GM21619 (cell line): ENCODE data around the gene FRMPD4.

Experiments used
- ATAC-seq: cut with Tn5 transposase; IDR thresholded peaks from one replicate; pipeline ENCODE4 v1.9.1; 2021; ENCODE audit not compliant: unreplicated experiment

The FRMPD4 gene

GRCh38 chrX:12360383-12360782 lies 222.1 kb downstream of the FRMPD4 start:
- ATAC-seq: no peak

GRCh38 chrX:12360986-12361598 lies 222.8 kb downstream of the FRMPD4 start:
- ATAC-seq: no peak

DNA sequence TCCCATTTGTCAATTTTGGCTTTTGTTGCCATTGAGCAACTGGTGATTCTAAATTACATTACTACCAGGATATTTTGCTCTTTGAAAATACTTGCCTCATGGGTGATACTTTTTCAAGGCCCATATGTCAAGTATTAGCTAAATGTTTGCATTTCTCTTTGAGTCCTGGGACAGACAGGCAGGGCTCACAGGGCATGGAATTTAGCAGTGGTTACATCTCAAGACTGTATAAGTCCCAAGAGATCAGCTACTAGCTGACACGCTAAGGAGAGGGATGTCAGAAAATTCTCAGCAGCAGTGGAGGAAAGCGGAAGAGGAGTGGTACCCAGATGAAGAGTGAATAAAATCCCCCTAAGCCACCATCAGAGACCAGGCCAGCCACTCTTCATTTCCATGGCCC lies 224.9 kb downstream of the FRMPD4 start:
- ATAC-seq: no peak

GRCh38 chrX:12366440-12366839 lies 228.2 kb downstream of the FRMPD4 start:
- ATAC-seq: no peak

GRCh38 chrX:12367254-12367653 lies 229.0 kb downstream of the FRMPD4 start:
- ATAC-seq: no peak

- ATAC-seq: no peak
These were observed 232.3 kb downstream of the FRMPD4 start for GRCh38 chrX:12370497-12370986.

GRCh38 chrX:12372111-12372510 lies 233.8 kb downstream of the FRMPD4 start:
- ATAC-seq: no peak

- no peak for ATAC-seq
These were observed 236.0 kb downstream of the FRMPD4 start for GRCh38 chrX:12374286-12374685.

GRCh38 chrX:12378253-12378652 lies 240.0 kb downstream of the FRMPD4 start:
- ATAC-seq: no peak

GRCh38 chrX:12378706-12379105 lies 240.4 kb downstream of the FRMPD4 start:
- no peak for ATAC-seq

DNA sequence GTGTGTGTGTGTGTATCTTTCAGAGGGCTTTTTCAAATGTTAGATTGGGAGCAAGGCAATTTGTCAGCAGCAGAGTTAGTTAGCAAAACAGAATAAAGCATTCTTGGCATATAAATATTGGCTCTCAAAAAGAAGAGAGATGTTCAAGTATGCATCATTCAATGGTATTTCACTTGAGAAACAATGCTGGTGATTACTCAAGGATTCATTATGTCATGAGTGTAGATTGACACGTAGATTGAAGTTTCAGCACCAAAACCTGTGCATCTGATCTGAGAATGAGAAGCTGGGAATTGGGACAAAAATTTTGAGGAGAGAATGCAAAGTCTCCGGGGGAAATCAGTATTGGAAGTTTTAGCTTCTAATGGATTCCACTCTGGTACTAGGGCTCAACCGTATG lies 241.4 kb downstream of the FRMPD4 start:
- ATAC-seq: no peak

GRCh38 chrX:12383196-12383595 lies 244.9 kb downstream of the FRMPD4 start:
- no peak for ATAC-seq

DNA sequence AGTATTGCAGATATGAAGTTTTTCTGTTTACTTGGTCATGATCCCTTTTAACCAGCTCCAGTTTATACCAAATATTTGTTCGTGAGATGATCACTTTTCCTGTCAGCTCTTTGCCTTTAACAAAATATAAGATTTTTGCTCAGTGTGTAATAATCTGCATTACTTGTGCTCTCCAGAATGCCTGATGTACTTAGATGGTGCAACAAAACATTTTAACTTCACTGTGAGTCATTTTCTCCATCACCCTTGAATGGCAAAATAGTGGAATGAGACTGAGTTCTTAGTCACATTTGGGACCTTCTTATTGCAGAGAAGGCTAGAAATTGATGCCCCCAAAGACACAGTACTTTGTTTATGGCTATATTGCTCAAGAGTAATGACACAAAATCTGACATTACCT lies 252.0 kb downstream of the FRMPD4 start:
- no peak for ATAC-seq

DNA sequence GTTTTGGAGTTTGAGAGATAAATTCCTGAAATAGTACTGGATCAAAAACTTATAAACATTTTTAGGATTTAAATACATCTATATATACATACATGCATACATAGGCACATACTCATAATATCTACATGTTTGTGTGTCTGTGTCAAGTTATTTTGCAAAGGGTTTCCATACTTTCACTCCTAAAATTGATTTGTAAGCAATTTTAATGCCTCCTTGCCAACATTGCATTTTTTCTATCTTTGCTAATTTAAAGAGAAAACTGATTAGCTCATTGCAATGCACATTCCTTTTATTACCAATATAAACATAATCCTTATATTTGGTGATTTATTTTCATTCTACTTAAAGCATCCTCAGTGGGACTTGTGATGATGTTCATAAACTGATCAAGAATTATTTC lies 258.3 kb downstream of the FRMPD4 start:
- no peak for ATAC-seq

GRCh38 chrX:12400218-12400617 lies 261.9 kb downstream of the FRMPD4 start:
- ATAC-seq: no peak

DNA sequence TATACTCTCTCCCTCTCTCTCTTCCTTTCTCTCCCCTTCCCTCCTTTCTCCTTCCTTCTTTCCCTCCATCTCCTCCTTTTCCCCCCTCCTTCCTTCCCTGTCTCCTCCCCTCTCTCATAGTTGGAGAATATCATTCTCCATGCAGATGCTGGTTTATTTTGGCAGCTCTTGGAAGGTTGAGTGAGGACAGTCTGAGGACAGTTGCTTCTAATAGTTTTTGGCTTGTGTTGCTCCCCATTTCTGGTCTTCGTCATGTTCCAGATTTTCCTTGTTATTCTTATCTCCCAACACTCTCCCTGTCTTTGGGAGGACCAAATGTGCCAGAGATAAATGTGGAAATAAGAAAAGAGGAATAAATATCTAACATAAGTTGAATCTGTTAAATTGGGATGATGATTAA lies 263.0 kb downstream of the FRMPD4 start:
- no peak for ATAC-seq

DNA sequence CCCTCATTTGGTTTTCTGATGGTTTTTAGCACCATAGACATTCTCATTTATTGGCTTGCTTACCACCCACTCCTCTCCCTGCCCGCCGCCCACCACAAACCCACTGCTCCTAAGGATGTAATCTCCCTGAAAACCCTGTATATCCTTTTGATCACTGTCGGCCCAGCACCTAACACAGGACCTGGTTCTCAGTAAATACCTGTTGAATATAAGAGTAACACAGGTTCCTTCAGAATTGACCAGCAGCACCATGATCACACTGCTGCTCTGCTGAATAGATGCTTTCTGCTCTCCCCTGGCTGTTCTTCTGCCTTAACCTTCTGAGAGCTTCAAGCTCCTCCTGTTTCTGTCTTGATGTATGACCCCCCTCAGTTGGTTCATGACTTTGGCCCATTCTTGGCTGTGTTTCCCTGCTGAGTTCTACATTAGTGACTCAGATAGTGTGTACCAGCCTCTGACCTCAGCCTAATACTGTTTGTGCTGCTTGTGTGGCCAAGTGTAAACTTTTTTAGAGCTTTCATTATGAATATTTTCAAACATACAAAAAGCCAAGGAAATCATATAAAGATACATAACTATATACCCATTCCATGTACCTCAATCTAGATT lies 265.3 kb downstream of the FRMPD4 start:
- no peak for ATAC-seq

GRCh38 chrX:12405306-12405705 lies 267.0 kb downstream of the FRMPD4 start:
- no peak for ATAC-seq

- no peak for ATAC-seq
These were observed 272.2 kb downstream of the FRMPD4 start for GRCh38 chrX:12410523-12410922.

- ATAC-seq: no peak
These were observed 273.6 kb downstream of the FRMPD4 start for GRCh38 chrX:12411831-12412230.

DNA sequence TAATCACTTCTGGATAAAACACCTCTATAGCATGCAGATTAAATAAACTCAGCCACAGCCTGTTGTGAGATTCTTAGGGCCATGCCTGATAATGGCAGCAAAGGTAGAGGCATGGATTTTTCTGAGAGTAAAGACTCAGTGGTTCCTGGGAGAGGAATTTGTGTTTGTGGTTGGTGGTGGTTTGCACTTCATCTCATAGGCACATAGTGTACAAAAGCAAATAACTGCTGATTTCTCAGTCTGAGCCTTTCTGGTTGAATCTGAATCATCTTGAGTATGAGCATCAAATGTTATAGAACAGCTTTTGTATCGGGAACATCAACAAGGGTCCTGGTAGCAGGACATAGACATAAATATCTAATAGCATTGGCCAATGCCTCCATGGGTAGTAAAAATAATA lies 274.3 kb downstream of the FRMPD4 start:
- ATAC-seq: no peak

DNA sequence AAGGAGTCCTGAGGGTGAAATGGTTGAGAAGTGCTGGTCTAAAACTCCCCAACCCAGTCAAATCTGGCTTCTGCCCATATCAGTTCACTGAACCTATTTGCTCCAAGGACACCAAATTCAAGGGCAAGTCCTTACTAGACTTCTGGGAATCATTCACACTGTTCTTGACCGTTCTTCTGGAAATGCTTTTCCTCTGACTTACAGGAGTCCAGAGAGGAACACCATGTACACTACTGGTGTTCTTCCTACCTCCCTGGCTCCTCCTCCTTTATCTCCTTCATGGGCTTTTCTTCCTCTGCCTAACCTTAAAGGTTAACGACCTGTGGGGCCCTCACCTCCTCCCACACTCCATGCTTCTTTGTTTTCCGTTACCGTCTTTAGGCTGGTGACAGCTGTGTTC lies 281.3 kb downstream of the FRMPD4 start:
- no peak for ATAC-seq

DNA sequence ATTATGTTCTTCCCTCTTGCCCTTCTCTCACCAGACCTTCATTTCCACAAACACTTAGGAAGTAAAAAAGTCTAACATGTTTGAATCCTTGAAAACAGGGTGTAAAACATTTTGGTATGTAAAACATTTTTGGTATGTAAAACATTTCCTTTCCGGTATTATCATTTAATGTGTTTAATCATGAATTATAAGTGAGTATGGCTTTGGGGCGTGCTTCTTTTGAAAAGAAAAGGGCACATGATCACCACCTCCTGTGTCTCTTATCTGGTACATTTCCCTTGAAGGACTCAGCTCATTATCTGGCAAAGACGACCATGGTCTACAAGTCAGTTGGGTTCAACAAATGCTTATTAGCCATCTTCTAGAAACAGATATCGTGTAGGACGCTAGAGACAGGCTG lies 283.6 kb downstream of the FRMPD4 start:
- no peak for ATAC-seq
